Measurements from ENCODE around the gene FANCE.
"Not testable (repeated sequence)": the region's sequence is repeated elsewhere in the genome, so short reads cannot be mapped to it uniquely, and the experiment has no call there.

The FANCE gene

GRCh38 chr6:35512006-35512405 lies 59.9 kb downstream of the FANCE start:
- H3K4me3 ChIP-seq (ENCODE audit: low read depth, low read length): peak overlapping the region; percentile 87
- H3K36me3 ChIP-seq: peaks cover 44% of the 10 kb centered on the region
- TF ChIP-seq CTCF (IDR thresholded peaks at IDR 0.05; ENCODE audit: low read depth, low read length): no peak

GRCh38 chr6:35512740-35513139 lies 60.6 kb downstream of the FANCE start, which contains the start of gene TULP1:
TULP1 (minus strand) TSS chr6:35512896; CDS start chr6:35512858, 38 bp downstream.
- no peak for TF ChIP-seq CTCF (IDR thresholded peaks at IDR 0.05; ENCODE audit: low read depth, low read length)
- DNase-seq: peak; percentile 98
- Histone ChIP-seq H3K36me3 (peaks cover 36% of the 10 kb centered on the region), H3K27ac (peak within 1 kb of the TSS; percentile 93), H3K9me3 (ENCODE audit: severe bottlenecking) (no peaks in the 10 kb centered on the region), H3K4me3 (ENCODE audit: low read depth, low read length) (peak within 1 kb of the TSS; percentile 87), H3K27me3 (ENCODE audit: insufficient read depth, low read depth, severe bottlenecking) (no peaks in the 10 kb centered on the region)

More at GRCh38 chr6:35512006-35512405, 59.9 kb downstream of the FANCE start:
- H3K9me3 ChIP-seq (ENCODE audit: severe bottlenecking): no peaks in the 10 kb centered on the region
- peak overlapping the region; percentile 93 for H3K27ac ChIP-seq
- peak; percentile 86 for DNase-seq
- no peaks in the 10 kb centered on the region for H3K27me3 ChIP-seq (ENCODE audit: insufficient read depth, low read depth, severe bottlenecking)

- Histone ChIP-seq H3K4me3 (ENCODE audit: low read depth, low read length) (no peak overlapping the region), H3K36me3 (peaks cover 18% of the 10 kb centered on the region), H3K27ac (no peak overlapping the region), H3K9me3 (ENCODE audit: severe bottlenecking) (no peaks in the 10 kb centered on the region), H3K27me3 (ENCODE audit: insufficient read depth, low read depth, severe bottlenecking) (no peaks in the 10 kb centered on the region)
- TF ChIP-seq CTCF (IDR thresholded peaks at IDR 0.05; ENCODE audit: low read depth, low read length): no peak
- DNase-seq: no peak
Measured at GRCh38 chr6:35514587-35514986, 62.4 kb downstream of the FANCE start.

GRCh38 chr6:35515939-35516338 lies 63.8 kb downstream of the FANCE start:
- H3K9me3 ChIP-seq (ENCODE audit: severe bottlenecking); H3K27ac ChIP-seq; H3K36me3 ChIP-seq; H3K4me3 ChIP-seq (ENCODE audit: low read depth, low read length); H3K27me3 ChIP-seq (ENCODE audit: insufficient read depth, low read depth, severe bottlenecking); DNase-seq: not testable (repeated sequence)
- peak; percentile 28; the same call in 1 of the 2 replicates for TF ChIP-seq CTCF (IDR thresholded peaks at IDR 0.05; ENCODE audit: low read depth, low read length)
